Measurements from ENCODE around the gene FBXO21.
"Not testable (repeated sequence)": the region's sequence is repeated elsewhere in the genome, so short reads cannot be mapped to it uniquely, and the experiment has no call there.

The FBXO21 gene

DNA sequence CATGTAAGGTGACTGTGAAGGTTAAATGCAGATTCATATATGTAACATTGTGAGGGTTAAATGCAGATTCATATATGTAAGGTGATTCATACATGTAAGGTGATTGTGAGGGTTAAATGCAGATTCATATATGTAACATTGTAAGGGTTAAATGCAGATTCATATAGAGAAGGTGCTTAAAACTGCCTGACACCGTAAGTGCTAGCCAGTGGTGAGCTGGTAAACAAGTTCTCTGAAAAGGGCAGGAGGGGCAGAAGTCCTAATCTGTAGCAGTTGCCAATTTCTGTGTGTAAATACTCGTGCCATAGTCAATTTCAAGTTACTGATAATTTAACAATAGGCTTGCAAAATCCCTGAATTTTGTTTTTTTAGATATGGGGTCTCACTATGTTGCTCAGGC is 86.3 kb downstream of the FBXO21 start:
- DNase-seq (ENCODE audit: low read depth), result not testable (repeated sequence)

DNA sequence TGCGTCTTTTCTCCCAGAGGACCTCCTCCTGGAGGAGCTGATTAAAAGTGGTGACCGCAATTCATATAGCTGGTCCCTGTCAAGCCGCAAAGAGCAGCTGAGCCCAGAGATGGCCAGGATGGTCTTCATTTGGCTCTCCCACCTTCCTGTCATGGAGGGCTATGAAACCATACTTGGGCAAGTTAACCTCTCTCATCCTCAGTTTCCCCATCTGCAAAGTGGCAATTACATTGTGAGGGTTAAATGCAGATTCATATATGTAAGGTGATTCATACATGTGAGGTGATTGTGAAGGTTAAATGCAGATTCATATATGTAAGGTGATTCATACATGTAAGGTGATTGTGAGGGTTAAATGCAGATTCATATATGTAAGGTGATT is 87.5 kb downstream of the FBXO21 start:
- no peak for DNase-seq (ENCODE audit: low read depth)

- DNase-seq (ENCODE audit: low read depth), result no peak
Measured at GRCh38 chr12:117101953-117102799, 88.1 kb downstream of the FBXO21 start.

- no peak for DNase-seq (ENCODE audit: low read depth)
Measured at GRCh38 chr12:117100851-117101673, 89.2 kb downstream of the FBXO21 start.

GRCh38 chr12:117100251-117100650 is 90.0 kb downstream of the FBXO21 start:
- no peak for DNase-seq (ENCODE audit: low read depth)

DNA sequence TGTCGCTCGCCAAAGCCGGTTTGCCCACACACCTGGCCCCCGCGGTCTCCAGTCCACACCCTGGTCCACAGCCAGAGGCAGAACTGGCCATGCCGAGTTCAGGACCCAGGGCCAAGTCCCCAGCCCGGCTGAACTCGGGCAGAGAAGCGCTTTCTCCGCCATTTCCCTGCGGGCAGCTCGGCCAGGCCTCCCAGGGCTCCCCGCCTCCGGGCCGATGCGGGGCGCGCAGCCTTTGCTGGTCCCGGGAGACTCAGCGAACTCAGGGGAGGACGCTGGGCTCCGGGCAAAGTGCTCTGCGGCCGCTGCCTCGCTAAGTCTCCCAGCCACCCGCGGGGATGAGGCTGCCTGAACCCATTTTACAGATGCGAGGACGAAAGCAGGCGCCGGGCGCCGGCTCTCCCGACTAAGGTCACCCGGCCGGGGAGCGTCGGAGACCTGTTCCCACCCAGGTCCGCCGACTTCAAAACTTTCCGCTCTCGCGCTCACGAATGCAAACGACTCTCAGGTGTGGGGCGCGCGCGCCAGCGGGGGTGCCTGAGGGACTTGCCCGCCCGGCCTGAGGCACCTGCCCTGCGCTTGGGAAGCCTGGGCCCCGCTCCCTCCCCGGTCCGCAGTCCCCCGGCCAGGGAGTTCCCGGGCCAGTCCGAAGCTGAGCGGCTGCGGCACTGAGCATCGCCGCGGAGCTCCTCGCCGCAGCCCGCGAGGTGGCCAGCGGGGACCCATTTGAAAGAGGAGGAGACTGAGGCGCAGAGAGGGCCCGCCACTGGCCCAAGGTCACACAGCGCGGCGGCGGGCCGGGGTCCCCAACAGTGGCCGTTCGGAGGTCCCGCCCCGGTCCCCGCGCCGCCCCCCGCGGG is 91.7 kb downstream of the FBXO21 start:
- peak; percentile 19 for DNase-seq (ENCODE audit: low read depth)

DNA sequence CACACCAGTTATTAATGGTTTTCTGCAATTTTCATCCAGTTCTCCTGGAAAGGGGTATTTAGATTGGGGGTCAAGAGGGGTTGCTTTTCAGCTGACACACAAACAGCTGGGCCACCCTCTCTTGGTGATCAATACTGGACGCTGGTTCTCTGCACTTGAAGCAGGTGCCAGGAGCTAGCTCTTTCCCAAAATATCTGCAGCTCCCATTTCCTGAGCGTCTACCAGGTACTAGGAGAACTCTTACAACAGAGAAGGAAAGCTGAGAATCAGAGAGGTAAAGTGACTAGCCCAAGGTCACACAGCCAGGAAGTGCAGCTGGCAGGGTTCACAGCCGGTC is 92.3 kb downstream of the FBXO21 start:
- DNase-seq (ENCODE audit: low read depth), result no peak

DNA sequence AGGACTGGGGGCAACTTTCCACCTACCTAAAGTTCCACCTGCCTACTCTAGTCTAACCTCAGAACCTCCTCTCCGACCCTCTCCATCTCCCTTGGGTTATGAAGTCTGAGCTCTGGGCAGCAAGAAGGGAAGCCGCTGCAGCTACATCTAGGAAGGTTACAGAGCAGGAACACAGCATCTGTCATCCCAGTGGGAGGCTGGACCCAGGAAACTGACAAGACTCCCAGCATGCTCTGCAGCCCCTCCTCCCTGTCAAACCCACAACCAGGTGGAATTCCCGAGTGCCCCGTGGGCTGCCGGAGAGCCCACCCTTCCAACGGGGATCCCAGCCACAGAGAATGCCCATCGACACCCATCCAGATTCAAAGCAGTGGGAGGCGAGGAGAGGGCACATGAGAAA is 93.1 kb downstream of the FBXO21 start:
- DNase-seq (ENCODE audit: low read depth), result no peak

GRCh38 chr12:117096501-117097042 is 93.7 kb downstream of the FBXO21 start:
- DNase-seq (ENCODE audit: low read depth), result no peak

DNA sequence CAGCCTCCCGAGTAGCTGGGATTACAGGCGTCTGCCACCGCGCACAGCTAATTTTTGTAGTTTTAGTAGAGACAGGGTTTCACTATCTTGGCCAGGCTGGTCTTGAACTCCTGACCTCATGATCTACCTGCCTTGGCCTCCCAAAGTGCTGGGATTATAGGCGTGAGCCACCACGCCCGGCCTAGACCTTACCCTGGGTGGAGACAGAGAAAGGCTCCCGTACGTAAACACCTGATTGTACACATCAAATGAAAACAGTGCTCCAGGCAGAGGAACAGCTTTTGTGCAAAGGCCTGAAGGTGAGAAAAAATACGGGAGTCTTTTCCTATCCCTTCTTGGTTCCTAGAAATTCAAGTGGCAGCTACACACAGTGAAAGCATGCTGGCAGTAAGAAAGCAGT is 95.1 kb downstream of the FBXO21 start:
- not testable (repeated sequence) for DNase-seq (ENCODE audit: low read depth)

DNA sequence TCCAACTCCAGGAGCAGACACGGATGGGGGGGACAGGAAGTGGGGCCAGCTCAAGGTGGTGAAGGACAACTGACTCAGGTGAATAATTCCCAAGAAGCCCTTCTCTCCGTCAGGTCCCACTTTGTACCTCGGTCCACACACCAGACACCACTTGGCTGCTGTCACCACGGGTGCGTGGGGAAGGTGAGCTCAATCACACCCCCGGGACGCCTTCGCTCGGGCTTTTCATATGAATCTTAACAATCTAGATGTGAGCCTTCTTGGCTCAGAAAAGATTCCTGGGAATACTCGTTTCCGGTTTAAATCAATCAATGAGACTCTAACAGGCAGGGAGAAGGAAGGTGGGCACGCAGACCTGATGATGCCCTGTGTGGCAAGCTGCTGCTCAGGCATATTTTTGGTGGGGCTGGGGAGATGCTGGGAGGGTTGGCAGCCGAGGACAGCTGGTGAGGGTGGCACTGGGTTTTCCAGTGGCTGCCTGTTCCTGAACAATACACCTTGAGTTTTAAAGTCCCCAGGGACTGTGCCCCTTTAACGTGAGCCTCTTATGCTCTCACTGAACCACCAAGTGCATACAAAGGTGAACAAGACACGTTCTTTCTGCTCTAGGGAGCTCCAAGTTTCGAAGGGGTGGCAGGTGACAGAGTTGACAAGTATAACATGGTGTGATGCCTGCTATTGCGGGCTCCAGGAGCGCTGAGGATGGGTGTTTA is 96.2 kb downstream of the FBXO21 start:
- DNase-seq (ENCODE audit: low read depth), result no peak

DNA sequence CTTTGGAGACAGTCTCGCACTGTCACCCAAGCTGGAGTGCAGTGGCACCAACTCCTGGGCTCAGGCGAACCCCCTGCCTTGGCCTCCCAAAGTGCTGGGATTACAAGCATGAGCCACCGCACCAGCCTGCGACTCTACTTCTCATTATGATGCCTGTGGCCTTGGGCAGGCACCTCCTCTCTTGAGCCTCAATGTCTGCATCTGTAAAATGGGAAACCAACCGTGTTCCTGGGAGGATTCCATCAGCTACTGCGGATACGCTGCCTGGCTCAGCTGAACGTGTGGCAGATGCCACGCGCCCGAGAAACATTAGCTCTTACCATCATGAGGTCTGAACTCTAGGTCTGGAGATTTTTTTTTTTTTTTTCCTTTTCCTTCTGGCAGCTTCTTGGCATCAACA is 96.8 kb downstream of the FBXO21 start:
- no peak for DNase-seq (ENCODE audit: low read depth)

- DNase-seq (ENCODE audit: low read depth), result no peak
Measured at GRCh38 chr12:117092886-117093285, 97.4 kb downstream of the FBXO21 start.

DNA sequence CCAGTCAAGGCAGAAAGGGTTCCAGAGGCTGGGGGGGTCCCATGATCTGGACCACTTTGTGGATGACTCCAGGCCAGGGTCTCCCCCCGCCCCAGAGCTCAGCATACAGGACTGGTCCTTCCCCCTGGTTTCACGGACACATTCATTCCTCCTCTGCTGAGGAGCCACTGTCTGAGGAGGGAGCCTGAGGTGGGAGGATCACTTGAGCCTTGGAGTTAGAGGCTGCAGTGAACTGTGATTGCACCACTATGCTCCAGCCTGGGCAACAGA is 97.8 kb downstream of the FBXO21 start:
- no peak for DNase-seq (ENCODE audit: low read depth)
